Chondrocyte (in vitro differentiated cells): ENCODE results near the gene RALGPS1. TPM values are rescaled to one million over a fixed set of nuclear protein-coding genes. Genes with fewer than 3 reads are reported as not detected.

Experiments used
- DNase-seq: peaks from one replicate; pipeline ENCODE4 v3.0.0; 2021; ENCODE audit warnings: mixed read lengths, low spot score
- H3K27ac Mint-ChIP-seq: one replicate; pipeline ENCODE4 v1.8.0; 2021; ENCODE audit warnings: mild to moderate bottlenecking, moderate library complexity, mixed read lengths; ENCODE audit not compliant: unreplicated experiment
- H3K27me3 Mint-ChIP-seq: 2 replicates; pipeline ENCODE4 v1.8.0; 2021; ENCODE audit warnings: low read depth, mixed read lengths
- H3K36me3 Mint-ChIP-seq: 2 replicates; pipeline ENCODE4 v1.8.0; 2021; ENCODE audit warnings: low read depth, mixed read lengths
- H3K4me1 Mint-ChIP-seq: 2 replicates; pipeline ENCODE4 v1.8.0; 2021; ENCODE audit warnings: low read depth, mild to moderate bottlenecking, mixed read lengths
- H3K4me3 Mint-ChIP-seq: one replicate; pipeline ENCODE4 v1.8.0; 2021; ENCODE audit warnings: mild to moderate bottlenecking, moderate library complexity, mixed read lengths; ENCODE audit not compliant: unreplicated experiment
- H3K9me3 Mint-ChIP-seq: 2 replicates; pipeline ENCODE4 v1.8.0; 2021; ENCODE audit warnings: low read depth, mixed read lengths
- total RNA-seq: library from RNA; stranded (reverse); gene quantifications from 3 replicates; pipeline ENCODE4 v1.2.1, GENCODE V29; 2021
- TF ChIP-seq, protein P1 (sequence below): fragments of 200-600 bp; sonication (generic); IDR thresholded peaks from 2 replicates; pipeline ENCODE4 v1.5.0; 2021; ENCODE audit warnings: antibody characterized with exemption, mild to moderate bottlenecking, moderate library complexity

Gene RALGPS1
- total RNA-seq, 1 donor from 2014 or later = 8.1 TPM

DNA sequence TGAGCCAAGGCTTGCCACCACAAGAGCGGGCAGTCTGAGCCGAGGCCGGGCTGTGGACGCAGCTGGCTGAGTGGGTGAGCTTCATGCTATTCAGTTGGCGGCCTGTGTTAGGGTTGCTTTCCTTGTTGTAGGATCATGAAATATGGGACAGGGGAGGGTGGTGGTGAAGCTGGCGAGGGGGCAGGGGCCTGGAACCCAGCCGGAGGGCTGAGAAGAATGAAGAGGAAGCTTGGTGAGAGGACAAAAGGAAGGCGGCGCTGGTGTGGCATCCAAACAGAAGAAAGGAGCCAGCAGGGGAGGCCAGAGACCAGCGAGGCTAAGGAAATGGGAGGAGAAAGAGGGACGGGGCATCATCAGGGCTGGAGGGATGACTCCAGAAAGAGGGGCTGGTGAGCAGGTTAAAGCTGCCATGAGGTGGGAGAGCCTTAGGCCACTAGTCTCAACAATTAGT is 18.3 kb downstream of the RALGPS1 start:
- Mint-ChIP-seq H3K36me3 (no peaks in the 10 kb centered on the region), H3K4me1 (no peaks in the 10 kb centered on the region), H3K9me3 (no peaks in the 10 kb centered on the region), H3K27ac (no peak overlapping the region), H3K27me3 (no peaks in the 10 kb centered on the region), H3K4me3 (no peak overlapping the region)
- TF ChIP-seq, protein P1, sequence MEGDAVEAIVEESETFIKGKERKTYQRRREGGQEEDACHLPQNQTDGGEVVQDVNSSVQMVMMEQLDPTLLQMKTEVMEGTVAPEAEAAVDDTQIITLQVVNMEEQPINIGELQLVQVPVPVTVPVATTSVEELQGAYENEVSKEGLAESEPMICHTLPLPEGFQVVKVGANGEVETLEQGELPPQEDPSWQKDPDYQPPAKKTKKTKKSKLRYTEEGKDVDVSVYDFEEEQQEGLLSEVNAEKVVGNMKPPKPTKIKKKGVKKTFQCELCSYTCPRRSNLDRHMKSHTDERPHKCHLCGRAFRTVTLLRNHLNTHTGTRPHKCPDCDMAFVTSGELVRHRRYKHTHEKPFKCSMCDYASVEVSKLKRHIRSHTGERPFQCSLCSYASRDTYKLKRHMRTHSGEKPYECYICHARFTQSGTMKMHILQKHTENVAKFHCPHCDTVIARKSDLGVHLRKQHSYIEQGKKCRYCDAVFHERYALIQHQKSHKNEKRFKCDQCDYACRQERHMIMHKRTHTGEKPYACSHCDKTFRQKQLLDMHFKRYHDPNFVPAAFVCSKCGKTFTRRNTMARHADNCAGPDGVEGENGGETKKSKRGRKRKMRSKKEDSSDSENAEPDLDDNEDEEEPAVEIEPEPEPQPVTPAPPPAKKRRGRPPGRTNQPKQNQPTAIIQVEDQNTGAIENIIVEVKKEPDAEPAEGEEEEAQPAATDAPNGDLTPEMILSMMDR = no peak
- no peak for DNase-seq

DNA sequence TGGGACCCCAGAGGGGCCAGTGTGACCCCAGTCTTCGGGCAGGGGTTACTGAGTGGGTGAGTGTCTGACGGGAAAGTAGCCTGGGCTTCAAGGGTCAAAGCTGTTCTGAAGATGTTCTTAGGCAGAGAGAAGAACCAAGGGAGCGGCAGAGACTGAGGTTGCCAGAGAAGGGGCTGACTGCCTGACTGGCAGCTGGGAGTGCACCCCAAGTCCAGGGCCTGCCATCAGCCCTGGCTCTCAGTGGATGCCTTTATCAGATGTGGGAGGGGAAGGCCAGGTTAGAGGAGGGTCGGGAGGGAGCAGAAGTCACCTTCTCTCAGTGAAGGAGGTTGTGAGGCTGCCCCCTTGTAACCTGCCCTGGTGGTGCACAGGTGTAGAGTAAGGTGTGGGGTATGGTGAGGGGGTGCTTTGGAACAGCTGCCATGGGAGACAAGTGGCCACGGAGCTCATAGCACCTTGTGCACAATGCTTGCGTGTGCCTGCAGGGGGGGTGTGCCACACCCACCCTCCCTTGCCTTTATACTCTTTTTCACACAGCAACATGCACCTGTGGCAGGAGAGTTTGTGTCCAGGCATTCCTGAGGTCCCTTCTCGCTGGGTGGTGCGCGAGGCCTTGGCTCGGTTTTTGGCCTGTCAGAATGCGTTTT is 18.9 kb downstream of the RALGPS1 start:
- Mint-ChIP-seq H3K4me1 (no peaks in the 10 kb centered on the region), H3K27ac (no peak overlapping the region), H3K9me3 (no peaks in the 10 kb centered on the region), H3K27me3 (no peaks in the 10 kb centered on the region), H3K4me3 (no peak overlapping the region), H3K36me3 (no peaks in the 10 kb centered on the region)
- no peak for DNase-seq
- TF ChIP-seq, protein P1 = no peak

GRCh38 chr9:126934441-126934840 is 19.9 kb downstream of the RALGPS1 start:
- Mint-ChIP-seq H3K9me3 (no peaks in the 10 kb centered on the region), H3K27ac (no peak overlapping the region), H3K4me3 (no peak overlapping the region), H3K36me3 (no peaks in the 10 kb centered on the region), H3K4me1 (no peaks in the 10 kb centered on the region), H3K27me3 (no peaks in the 10 kb centered on the region)
- TF ChIP-seq, protein P1 = no peak
- DNase-seq = no peak

DNA sequence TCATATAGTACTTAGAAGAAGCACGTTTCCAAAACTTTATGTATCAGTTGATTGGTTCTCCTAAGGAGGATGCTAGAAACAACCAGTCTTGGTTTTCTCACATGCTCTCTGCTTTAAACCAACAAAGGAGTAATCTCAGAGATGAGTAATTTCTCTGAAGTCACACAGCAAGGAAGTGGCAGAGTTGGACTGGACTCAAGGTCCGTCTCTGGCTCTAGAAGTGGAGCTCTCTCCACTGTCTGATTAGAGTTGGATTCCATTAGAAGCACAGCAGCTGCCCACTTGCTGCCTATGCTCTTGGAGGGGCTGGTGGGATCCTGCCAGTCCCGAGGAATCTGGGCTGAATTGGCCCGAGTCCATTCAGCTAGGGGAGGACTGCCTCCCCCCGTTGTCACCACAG is 21.0 kb downstream of the RALGPS1 start:
- no peak overlapping the region for H3K27ac Mint-ChIP-seq
- no peaks in the 10 kb centered on the region for H3K36me3 Mint-ChIP-seq

GRCh38 chr9:126937444-126937843 is 22.9 kb downstream of the RALGPS1 start:
- Mint-ChIP-seq H3K27me3 (no peaks in the 10 kb centered on the region), H3K27ac (no peak overlapping the region), H3K9me3 (no peaks in the 10 kb centered on the region), H3K4me3 (no peak overlapping the region), H3K36me3 (no peaks in the 10 kb centered on the region), H3K4me1 (peaks cover 5% of the 10 kb centered on the region)
- TF ChIP-seq, protein P1 = no peak
- DNase-seq = no peak

More for the DNA sequence above, 21.0 kb downstream of the RALGPS1 start:
- H3K4me3 Mint-ChIP-seq = no peak overlapping the region
- no peaks in the 10 kb centered on the region for H3K9me3 Mint-ChIP-seq
- TF ChIP-seq, protein P1 = no peak
- peaks cover 3% of the 10 kb centered on the region for H3K4me1 Mint-ChIP-seq
- no peaks in the 10 kb centered on the region for H3K27me3 Mint-ChIP-seq
- DNase-seq = no peak
